Tibial artery (tissue), 4 donors: ENCODE data around the gene EEA1.

ENCODE experiments used
- DNase-seq, 2 donors: peaks; one replicate each; pipeline ENCODE4 v3.0.0-alpha.2; 2019
- H3K27ac ChIP-seq, 2 donors: fragments of 200-600 bp; sonication (generic) in 1 of 2; 1 replicate in 1 of 2; 2 replicates in 1 of 2; pipeline ENCODE4 v1.5.1; 2018 to 2019; ENCODE audit warnings: mild to moderate bottlenecking in 1 of 2
- H3K27me3 ChIP-seq, 2 donors: fragments of 200-600 bp; sonication (generic) in 1 of 2; one replicate each; pipeline versions ENCODE4 v1.5.1 to v1.6.0; 2016 to 2019
- H3K36me3 ChIP-seq, 3 donors: fragments of 200-600 bp; sonication (generic) in 2 of 3; one replicate each; pipeline ENCODE4 v1.5.1; 2016 to 2019; ENCODE audit warnings: mild to moderate bottlenecking in 2 of 3
- H3K4me1 ChIP-seq, 4 donors: fragments of 200-600 bp; sonication (generic) in 2 of 4; 1 replicate in 3 of 4; 2 replicates in 1 of 4; pipeline ENCODE4 v1.5.1; 2016 to 2019
- H3K4me3 ChIP-seq, 2 donors: fragments of 200-600 bp; sonication (generic) in 1 of 2; 1 replicate in 1 of 2; 2 replicates in 1 of 2; pipeline ENCODE4 v1.5.1; 2018 to 2019; ENCODE audit warnings: mild to moderate bottlenecking in 2 of 2
- H3K9me3 ChIP-seq, 3 donors: fragments of 200-600 bp; sonication (generic) in 1 of 3; one replicate each; pipeline ENCODE4 v1.5.1; 2016 to 2019
- CTCF ChIP-seq, 2 experiments: fragments of 200-600 bp in 1 of 2; fragments of 450-650 bp in 1 of 2; IDR thresholded peaks; one replicate each; pipeline ENCODE4 v1.5.1; 2017 to 2019; ENCODE audit warnings: antibody characterized with exemption in 2 of 2, mild to moderate bottlenecking in 1 of 2, moderate library complexity in 1 of 2
- intact Hi-C: fragments of 100-400 bp; cut with DNase I; formaldehyde crosslinking; loops from one replicate; pipeline ENCODE4 v1.15.0; 2023; ENCODE audit warnings: low total_unique reads

Gene EEA1

GRCh38 chr12:92821142-92821541 is 108.0 kb downstream of the EEA1 start:
- no peaks in the 10 kb centered on the region for H3K27me3 ChIP-seq
- H3K27ac ChIP-seq, result no peak overlapping the region
- H3K36me3 ChIP-seq, result peaks cover 28 to 32% (median 29%) of the 10 kb centered on the region in 3 donors
- no peak for TF ChIP-seq CTCF (IDR thresholded peaks at IDR 0.05)
- intact Hi-C loops, result no loop called here
- no peak for DNase-seq
- no peaks in the 10 kb centered on the region for H3K9me3 ChIP-seq
- no peak overlapping the region for H3K4me3 ChIP-seq
- no peaks in the 10 kb centered on the region for H3K4me1 ChIP-seq

DNA sequence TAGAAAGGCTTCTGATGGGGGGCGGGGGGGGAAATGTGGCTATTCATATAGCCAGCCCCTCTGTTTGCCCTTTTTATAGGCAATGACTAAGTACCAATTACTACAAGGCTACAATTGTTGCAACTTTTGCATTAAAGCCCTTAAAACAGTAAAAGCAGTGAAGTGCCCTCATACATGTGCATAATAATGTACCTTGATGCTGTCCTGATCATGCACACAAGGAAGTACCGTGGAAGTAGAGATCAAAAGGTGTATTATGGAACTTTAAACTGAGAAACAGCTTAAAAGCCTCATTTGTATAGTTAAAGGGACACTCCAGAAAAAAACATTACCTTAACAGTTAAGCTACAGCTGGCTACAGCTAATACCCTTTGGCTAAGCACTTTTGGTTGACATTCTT is 114.5 kb downstream of the EEA1 start:
- no peaks in the 10 kb centered on the region for H3K27me3 ChIP-seq
- H3K36me3 ChIP-seq, result peaks cover 17 to 34% (median 27%) of the 10 kb centered on the region in 3 donors
- H3K4me3 ChIP-seq, result no peak overlapping the region
- no peak for TF ChIP-seq CTCF (IDR thresholded peaks at IDR 0.05)
- no peaks in the 10 kb centered on the region for H3K9me3 ChIP-seq
- no peak overlapping the region for H3K27ac ChIP-seq
- intact Hi-C loops, result no loop called here
- H3K4me1 ChIP-seq, result no peaks in the 10 kb centered on the region
- DNase-seq, result no peak

DNA sequence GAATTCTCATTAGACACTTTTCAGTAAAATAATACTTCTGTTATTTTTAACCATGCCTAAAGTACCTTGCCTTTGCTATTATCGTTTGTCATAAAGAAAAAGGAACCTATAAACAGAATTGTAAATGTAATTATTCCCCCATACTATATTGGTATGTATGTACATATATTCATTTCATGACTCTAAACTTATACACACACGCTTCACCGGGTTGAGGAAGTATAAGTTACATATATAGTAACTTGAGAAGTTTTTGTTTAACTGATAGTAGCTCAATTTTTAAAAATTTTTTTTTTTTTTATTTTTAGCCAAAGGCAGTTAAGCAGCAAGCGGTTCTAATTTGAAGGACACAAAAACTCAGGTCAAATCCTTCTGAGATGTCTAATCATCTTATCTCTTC is 118.7 kb downstream of the EEA1 start:
- H3K4me1 ChIP-seq, result no peaks in the 10 kb centered on the region
- H3K27me3 ChIP-seq, result no peaks in the 10 kb centered on the region
- peaks cover 24 to 48% (median 26%) of the 10 kb centered on the region in 3 donors for H3K36me3 ChIP-seq
- no peak for TF ChIP-seq CTCF (IDR thresholded peaks at IDR 0.05)
- DNase-seq, result no peak
- H3K9me3 ChIP-seq, result peaks cover 0 to 4% (median 0%) of the 10 kb centered on the region in 3 donors
- intact Hi-C loops, result no loop called here
- no peak overlapping the region for H3K27ac ChIP-seq
- H3K4me3 ChIP-seq, result no peak overlapping the region

DNA sequence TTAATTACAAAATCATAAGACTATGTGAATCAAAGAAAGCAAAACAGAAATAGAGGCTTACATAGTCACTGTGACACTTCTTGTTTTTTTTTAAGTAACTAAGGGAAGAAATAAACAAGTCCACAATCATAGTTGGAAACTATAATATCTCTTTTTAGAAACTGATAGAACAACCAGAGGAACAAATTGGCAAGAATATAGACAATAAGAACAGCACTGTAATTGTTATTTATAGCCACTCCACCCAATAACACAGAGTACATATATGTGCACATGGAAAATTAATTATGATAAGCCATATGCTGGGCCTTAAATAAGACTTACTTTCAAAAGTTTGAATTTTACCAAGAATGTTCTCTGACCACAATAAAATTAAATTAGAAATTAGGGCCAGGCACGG is 125.2 kb downstream of the EEA1 start:
- no peak overlapping the region for H3K4me3 ChIP-seq
- no peak for DNase-seq
- no peaks in the 10 kb centered on the region for H3K4me1 ChIP-seq
- no peak overlapping the region for H3K27ac ChIP-seq
- no peaks in the 10 kb centered on the region for H3K27me3 ChIP-seq
- H3K36me3 ChIP-seq, result peaks cover 35 to 54% (median 40%) of the 10 kb centered on the region in 3 donors
- intact Hi-C loops, result no loop called here
- no peak for TF ChIP-seq CTCF (IDR thresholded peaks at IDR 0.05)
- H3K9me3 ChIP-seq, result peaks cover 0 to 4% (median 0%) of the 10 kb centered on the region in 3 donors

DNA sequence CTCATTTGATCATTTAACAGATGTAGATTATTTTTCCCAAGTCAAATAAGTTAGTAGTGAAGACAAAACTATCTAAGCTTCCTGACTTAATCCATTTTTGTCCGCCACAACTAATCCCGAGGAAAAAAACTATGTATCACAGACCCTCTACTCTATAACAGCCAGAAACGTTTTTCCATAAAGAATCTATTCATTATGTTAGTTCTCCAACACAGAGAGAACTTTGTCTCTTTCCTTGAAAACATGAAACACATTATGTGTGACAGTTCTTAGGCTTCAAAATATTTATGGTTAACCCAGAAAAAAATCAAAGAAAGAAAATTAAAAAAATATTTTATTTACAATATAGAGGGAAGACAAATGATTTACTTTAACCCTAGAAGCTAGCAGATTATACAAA is 126.2 kb downstream of the EEA1 start:
- Histone ChIP-seq H3K27ac (no peak overlapping the region), H3K4me3 (no peak overlapping the region), H3K36me3 (peaks cover 44 to 53% (median 44%) of the 10 kb centered on the region in 3 donors), H3K9me3 (peaks cover 0 to 4% (median 0%) of the 10 kb centered on the region in 3 donors), H3K27me3 (no peaks in the 10 kb centered on the region), H3K4me1 (no peaks in the 10 kb centered on the region)
- DNase-seq, result no peak
- intact Hi-C loops, result no loop called here
- TF ChIP-seq CTCF (IDR thresholded peaks at IDR 0.05), result no peak

- intact Hi-C loops, result no loop called here
- no peaks in the 10 kb centered on the region for H3K4me1 ChIP-seq
- H3K36me3 ChIP-seq, result peaks cover 36 to 47% (median 39%) of the 10 kb centered on the region in 3 donors
- no peaks in the 10 kb centered on the region for H3K27me3 ChIP-seq
- H3K4me3 ChIP-seq, result no peak overlapping the region
- TF ChIP-seq CTCF (IDR thresholded peaks at IDR 0.05), result no peak
- H3K9me3 ChIP-seq, result no peaks in the 10 kb centered on the region
- H3K27ac ChIP-seq, result no peak overlapping the region
- DNase-seq, result no peak
Measured at GRCh38 chr12:92796650-92797049, 132.4 kb downstream of the EEA1 start.
